Activated CD4-positive, CD25-positive, alpha-beta regulatory T cell treated with anti-CD3 and anti-CD28 coated beads, Interleukin-2, amount 50 U/mL, for 24 hours (primary cell): Measurements from ENCODE around the gene UVSSA.

Experiments
- ATAC-seq, 2 donors: fragments of 150-1000 bp; cut with Tn5 transposase; one replicate each; pipeline ENCODE4 v1.10.0; 2021; ENCODE audit warnings: mild to moderate bottlenecking in 1 of 2, moderate library complexity in 1 of 2

Gene UVSSA

GRCh38 chr4:1398681-1399507 is 51.9 kb downstream of the UVSSA start:
- ATAC-seq: no peak

- no peak for ATAC-seq
Measured at GRCh38 chr4:1399508-1400190, 52.6 kb downstream of the UVSSA start.

DNA sequence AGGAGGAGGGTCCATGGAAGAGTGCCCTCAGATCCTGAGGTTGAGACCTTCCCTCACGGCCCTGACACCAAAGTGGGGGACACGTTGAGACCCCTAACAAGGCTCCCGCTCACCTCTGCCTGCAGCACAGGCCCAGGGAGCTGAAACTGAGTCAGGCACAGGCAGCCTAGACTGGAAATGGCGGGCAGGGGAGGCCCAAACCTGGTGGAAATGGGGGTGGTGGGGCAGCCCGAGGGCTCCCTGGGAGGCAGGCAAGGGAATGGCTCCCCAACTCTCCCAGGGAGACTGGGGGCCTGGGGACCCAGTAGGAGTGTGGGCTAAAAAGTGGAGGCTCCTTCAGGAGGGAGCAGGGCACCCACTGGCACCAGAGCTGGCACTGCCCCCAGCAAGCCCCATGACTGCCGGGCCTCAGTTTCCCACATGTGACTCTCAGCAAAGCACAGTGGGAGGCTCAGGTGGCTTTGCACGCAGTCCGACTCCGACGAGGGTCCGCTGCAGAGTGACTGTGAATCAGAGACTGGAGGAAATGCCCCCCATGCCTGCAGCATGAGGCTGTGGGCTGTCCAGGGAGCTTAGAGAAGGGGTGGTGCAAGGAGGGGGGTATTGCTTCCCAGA is 53.3 kb downstream of the UVSSA start:
- no peak for ATAC-seq

GRCh38 chr4:1400831-1401408 is 53.9 kb downstream of the UVSSA start:
- no peak for ATAC-seq

- ATAC-seq: peak in 1 of 2 donors; percentile 30
Measured at GRCh38 chr4:1401409-1402020, 54.5 kb downstream of the UVSSA start.

- no peak for ATAC-seq
Measured at GRCh38 chr4:1402021-1402515, 55.1 kb downstream of the UVSSA start.

GRCh38 chr4:1402516-1403091 is 55.6 kb downstream of the UVSSA start:
- ATAC-seq: no peak

- no peak for ATAC-seq
Measured at GRCh38 chr4:1403177-1403583, 56.2 kb downstream of the UVSSA start.

DNA sequence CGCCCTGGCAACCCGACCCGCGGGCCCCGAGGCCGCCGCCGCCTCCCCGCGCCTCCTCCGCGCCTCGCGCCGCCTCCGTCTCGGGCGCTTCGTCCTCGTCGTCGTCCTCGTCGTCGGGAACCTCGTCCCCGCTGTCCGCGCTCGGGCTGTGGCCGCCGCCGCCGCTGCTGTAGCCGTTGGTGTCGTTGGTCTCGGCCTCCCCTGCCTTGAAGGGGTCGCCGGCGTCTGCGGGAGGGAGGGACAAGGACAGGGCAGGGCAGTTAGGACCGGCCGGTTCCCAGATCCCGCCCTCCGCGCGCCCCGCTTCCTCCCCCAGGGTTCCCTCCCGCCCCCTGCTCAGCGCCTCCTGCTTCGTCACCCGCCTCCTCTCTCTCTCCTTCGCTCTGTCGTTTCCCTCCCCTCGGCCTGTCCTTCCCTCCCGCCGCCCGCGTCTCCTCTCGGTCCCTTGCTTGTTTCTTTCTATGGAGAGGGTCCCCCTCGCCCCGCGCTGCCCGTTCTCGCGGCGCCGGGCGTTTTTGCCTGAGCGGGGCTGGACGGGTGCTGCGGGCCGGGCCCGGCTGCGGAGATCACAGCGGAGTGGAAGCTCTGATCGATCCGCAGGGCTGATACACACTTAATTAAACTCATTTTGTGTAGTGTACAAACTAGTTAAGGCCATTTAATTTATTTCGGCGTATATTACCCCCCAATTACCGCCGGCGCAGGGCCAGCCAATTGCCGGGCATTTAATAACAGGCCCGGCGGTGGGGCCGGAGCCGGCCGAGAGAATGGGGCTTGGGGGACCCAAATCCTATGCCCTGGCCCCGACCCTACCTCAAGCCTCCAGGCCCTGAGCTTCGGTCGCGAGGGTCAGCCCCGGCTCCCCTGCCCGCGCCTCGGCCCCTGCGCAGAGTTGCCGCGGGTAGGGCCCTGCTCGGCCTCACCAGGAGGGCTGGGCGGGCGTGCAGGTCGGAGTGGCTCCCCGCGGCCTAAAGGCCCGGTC is 56.9 kb downstream of the UVSSA start:
- ATAC-seq: no peak

DNA sequence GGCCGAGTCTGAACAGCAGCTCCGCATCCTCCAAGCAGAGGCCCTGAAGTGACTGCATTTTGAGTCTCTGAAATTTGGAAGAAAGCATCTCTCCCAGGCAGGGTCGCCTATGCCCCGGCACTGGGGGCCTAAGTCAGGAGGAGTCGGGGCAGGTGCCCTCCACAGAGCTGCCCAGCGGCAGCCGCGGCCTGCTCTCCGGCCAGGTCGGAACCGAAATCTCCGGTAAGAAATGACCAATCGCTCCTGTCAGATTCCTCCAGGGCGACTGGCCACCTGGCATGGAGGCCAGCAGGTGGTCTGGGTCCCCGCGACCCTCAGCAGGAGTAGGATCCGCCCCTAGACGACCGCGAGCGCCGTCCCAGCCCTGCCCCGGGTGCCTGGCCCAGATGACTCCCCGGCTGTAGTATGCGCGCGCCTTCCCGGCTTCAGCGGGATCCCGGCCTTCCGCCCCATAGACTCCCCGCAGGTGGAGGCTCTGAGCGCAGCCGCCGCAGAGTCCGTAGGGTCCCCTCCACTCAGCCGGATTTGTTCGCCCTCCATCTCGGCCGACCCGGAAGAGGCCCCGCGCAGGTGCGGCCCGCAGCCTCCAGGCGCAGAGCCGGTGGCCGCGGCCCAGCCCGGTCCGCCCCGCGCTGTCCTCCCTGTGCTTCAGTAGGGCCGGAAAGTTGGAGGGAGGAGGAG is 57.7 kb downstream of the UVSSA start:
- no peak for ATAC-seq

DNA sequence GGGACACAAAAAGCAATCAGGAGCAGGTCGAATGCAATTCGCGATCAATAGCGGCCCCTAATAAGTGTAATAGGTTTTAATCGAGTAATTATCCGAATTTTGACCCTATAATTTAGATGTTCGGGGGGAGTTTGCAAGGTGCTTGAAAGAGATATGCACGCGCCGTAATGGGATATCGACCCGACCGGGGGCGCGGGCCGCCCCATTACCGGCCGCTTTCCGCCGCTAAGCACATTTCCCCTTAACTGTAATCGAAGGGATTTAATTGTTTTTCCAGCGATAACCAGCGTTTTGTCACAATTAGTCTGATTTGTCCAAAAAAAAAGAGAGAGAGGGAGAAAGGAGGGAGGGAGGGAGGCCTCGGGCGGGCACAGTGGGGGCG is 58.2 kb downstream of the UVSSA start:
- ATAC-seq: no peak

GRCh38 chr4:1405636-1406393 is 58.8 kb downstream of the UVSSA start:
- no peak for ATAC-seq

GRCh38 chr4:1406394-1406980 is 59.5 kb downstream of the UVSSA start, which contains the start of gene NKX1-1:
Gene NKX1-1, minus strand, starts transcription at chr4:1406442. Its CDS starts 0 bp downstream, at chr4:1406442.
- no peak for ATAC-seq

DNA sequence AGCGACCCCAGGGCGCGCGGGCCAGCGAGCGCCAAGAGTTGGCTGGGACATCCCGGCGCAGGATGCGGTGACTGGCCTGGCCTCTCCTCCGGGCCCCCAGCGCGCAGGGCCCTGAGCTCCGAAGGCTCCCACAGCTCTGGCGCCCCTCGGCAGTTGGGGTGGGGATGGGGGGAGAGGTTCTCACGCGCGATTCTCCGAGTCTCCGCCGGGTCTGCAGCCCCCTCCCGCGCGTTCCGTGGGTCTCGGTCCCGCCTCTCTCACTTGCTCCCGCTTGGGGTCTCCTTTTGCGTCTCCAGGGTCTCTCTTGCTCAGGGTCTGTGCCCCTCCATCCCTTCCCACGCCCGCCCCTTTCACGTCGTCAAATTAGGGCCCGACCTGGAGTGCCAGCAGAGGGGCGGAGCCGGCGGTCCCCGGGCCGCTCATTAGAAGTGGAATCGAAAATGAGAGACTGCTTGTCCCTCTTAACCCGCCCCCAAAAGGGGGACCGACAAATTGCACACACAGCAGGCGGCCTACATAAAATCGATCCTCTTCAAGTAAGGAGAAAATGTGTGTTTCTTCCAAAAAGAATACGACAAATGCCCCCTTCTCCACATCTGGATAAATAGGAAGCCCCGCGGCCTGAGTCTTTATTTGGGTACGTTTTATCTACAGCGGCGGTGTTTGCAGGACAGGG is 60.1 kb downstream of the UVSSA start:
- ATAC-seq: no peak

GRCh38 chr4:1407657-1408333 is 60.8 kb downstream of the UVSSA start:
- no peak for ATAC-seq

DNA sequence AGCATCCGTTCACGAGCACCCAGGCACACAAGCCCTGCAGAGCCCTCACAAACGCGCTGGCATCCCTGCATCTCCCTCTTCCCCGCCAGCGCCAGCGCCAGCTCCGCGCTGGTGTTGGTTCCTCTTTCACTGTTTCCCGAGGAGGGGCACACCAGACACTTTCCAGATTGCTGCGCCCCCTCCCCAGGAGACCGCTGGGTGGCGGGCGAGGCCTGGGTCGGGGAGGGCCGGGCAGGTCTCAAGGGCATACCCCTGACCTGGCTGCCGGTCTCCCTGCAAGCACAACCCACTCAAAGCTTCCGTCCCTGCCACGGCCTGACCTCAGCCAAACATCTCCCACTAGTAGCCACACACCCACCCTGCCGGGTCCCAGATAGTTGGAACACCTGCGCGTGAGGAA is 61.4 kb downstream of the UVSSA start:
- ATAC-seq: no peak

DNA sequence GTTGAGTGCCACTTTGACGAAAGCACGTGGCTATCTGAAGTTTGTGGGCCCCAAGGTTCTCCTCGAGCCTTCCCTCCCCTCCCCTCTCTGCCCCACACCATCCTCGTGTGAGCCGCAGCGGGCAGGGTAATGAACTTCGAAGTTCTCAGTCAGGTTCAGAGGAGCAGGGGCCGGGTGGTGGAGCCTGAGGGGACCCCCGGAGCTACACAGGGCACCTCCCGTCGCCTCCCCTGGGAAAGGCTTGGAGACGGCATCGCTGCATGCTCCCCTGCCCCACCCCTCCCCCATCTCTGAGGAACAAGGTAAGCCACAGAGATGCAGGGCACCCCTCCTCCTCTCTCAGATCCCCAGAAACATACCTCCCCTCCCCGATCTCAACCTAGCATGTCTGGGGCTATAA is 62.1 kb downstream of the UVSSA start:
- no peak for ATAC-seq
